Measurements from ENCODE around the gene ULBP2.

- no peak for TF ChIP-seq CTCF (IDR thresholded peaks at IDR 0.05)
- TF ChIP-seq POLR2A (IDR thresholded peaks at IDR 0.05) = no peak
Observed at GRCh38 chr6:149950423-149950822, 8.6 kb downstream of the ULBP2 start.
